ENCODE measurements around the gene UCP2.
A peak's percentile ranks its signal among the peaks of the same experiment; 100 is the strongest.

Gene UCP2

GRCh38 chr11:74018331-74019005, 35.8 kb upstream of the UCP2 start:
- no peaks in the 10 kb centered on the region for H3K9me3 ChIP-seq (ENCODE audit: control insufficient read depth, low read length)
- peak; percentile 71 for DNase-seq (ENCODE audit: low read depth)
- peak overlapping the region; percentile 80 for H3K9ac ChIP-seq (ENCODE audit: low read length)
- peaks cover 28% of the 10 kb centered on the region for H3K4me1 ChIP-seq (ENCODE audit: control insufficient read depth, insufficient read depth, low read length)
- H3K27me3 ChIP-seq (replicated peaks; ENCODE audit: control insufficient read depth, insufficient read depth, low read length) = no peaks in the 10 kb centered on the region
- peak overlapping the region; percentile 60 for H3K4me3 ChIP-seq (ENCODE audit: low read length)
- peaks cover 5% of the 10 kb centered on the region for H3K36me3 ChIP-seq (ENCODE audit: control insufficient read depth, insufficient read depth, low read length, severe bottlenecking)

- Histone ChIP-seq H3K4me1 (ENCODE audit: control insufficient read depth, insufficient read depth, low read length) (peaks cover 28% of the 10 kb centered on the region), H3K4me3 (ENCODE audit: low read length) (peak overlapping the region; percentile 60), H3K9me3 (ENCODE audit: control insufficient read depth, low read length) (no peaks in the 10 kb centered on the region), H3K36me3 (ENCODE audit: control insufficient read depth, insufficient read depth, low read length, severe bottlenecking) (peaks cover 5% of the 10 kb centered on the region), H3K9ac (ENCODE audit: low read length) (peak overlapping the region; percentile 80), H3K27me3 (replicated peaks; ENCODE audit: control insufficient read depth, insufficient read depth, low read length) (no peaks in the 10 kb centered on the region)
- DNase-seq (ENCODE audit: low read depth) = no peak
These were observed 35.0 kb upstream of the UCP2 start for GRCh38 chr11:74017631-74018030.

GRCh38 chr11:74015919-74016684, 33.5 kb upstream of the UCP2 start:
- Histone ChIP-seq H3K4me3 (ENCODE audit: low read length) (no peak overlapping the region), H3K9ac (ENCODE audit: low read length) (no peak overlapping the region), H3K36me3 (ENCODE audit: control insufficient read depth, insufficient read depth, low read length, severe bottlenecking) (peaks cover 5% of the 10 kb centered on the region), H3K27me3 (replicated peaks; ENCODE audit: control insufficient read depth, insufficient read depth, low read length) (no peaks in the 10 kb centered on the region), H3K4me1 (ENCODE audit: control insufficient read depth, insufficient read depth, low read length) (peaks cover 38% of the 10 kb centered on the region), H3K9me3 (ENCODE audit: control insufficient read depth, low read length) (no peaks in the 10 kb centered on the region)
- no peak for DNase-seq (ENCODE audit: low read depth)

GRCh38 chr11:74014880-74015279, 32.2 kb upstream of the UCP2 start:
- Histone ChIP-seq H3K36me3 (ENCODE audit: control insufficient read depth, insufficient read depth, low read length, severe bottlenecking) (peaks cover 5% of the 10 kb centered on the region), H3K4me3 (ENCODE audit: low read length) (no peak overlapping the region), H3K9me3 (ENCODE audit: control insufficient read depth, low read length) (no peaks in the 10 kb centered on the region), H3K9ac (ENCODE audit: low read length) (no peak overlapping the region), H3K4me1 (ENCODE audit: control insufficient read depth, insufficient read depth, low read length) (peaks cover 33% of the 10 kb centered on the region), H3K27me3 (replicated peaks; ENCODE audit: control insufficient read depth, insufficient read depth, low read length) (no peaks in the 10 kb centered on the region)
- DNase-seq (ENCODE audit: low read depth) = no peak

GRCh38 chr11:74013141-74013540, 30.5 kb upstream of the UCP2 start:
- Histone ChIP-seq H3K36me3 (ENCODE audit: control insufficient read depth, insufficient read depth, low read length, severe bottlenecking) (peaks cover 5% of the 10 kb centered on the region), H3K9me3 (ENCODE audit: control insufficient read depth, low read length) (no peaks in the 10 kb centered on the region), H3K9ac (ENCODE audit: low read length) (no peak overlapping the region), H3K4me3 (ENCODE audit: low read length) (no peak overlapping the region), H3K4me1 (ENCODE audit: control insufficient read depth, insufficient read depth, low read length) (peaks cover 20% of the 10 kb centered on the region), H3K27me3 (replicated peaks; ENCODE audit: control insufficient read depth, insufficient read depth, low read length) (no peaks in the 10 kb centered on the region)
- no peak for DNase-seq (ENCODE audit: low read depth)

GRCh38 chr11:74012074-74012809, 29.6 kb upstream of the UCP2 start:
- Histone ChIP-seq H3K36me3 (ENCODE audit: control insufficient read depth, insufficient read depth, low read length, severe bottlenecking) (peaks cover 5% of the 10 kb centered on the region), H3K4me3 (ENCODE audit: low read length) (no peak overlapping the region), H3K27me3 (replicated peaks; ENCODE audit: control insufficient read depth, insufficient read depth, low read length) (no peaks in the 10 kb centered on the region), H3K9ac (ENCODE audit: low read length) (no peak overlapping the region), H3K4me1 (ENCODE audit: control insufficient read depth, insufficient read depth, low read length) (peaks cover 15% of the 10 kb centered on the region), H3K9me3 (ENCODE audit: control insufficient read depth, low read length) (no peaks in the 10 kb centered on the region)
- no peak for DNase-seq (ENCODE audit: low read depth)

GRCh38 chr11:74011360-74012073, 28.9 kb upstream of the UCP2 start:
- Histone ChIP-seq H3K27me3 (replicated peaks; ENCODE audit: control insufficient read depth, insufficient read depth, low read length) (no peaks in the 10 kb centered on the region), H3K36me3 (ENCODE audit: control insufficient read depth, insufficient read depth, low read length, severe bottlenecking) (peaks cover 1% of the 10 kb centered on the region), H3K4me1 (ENCODE audit: control insufficient read depth, insufficient read depth, low read length) (peaks cover 15% of the 10 kb centered on the region), H3K9me3 (ENCODE audit: control insufficient read depth, low read length) (no peaks in the 10 kb centered on the region), H3K4me3 (ENCODE audit: low read length) (no peak overlapping the region), H3K9ac (ENCODE audit: low read length) (no peak overlapping the region)
- DNase-seq (ENCODE audit: low read depth) = peak; percentile 34

- no peak for DNase-seq (ENCODE audit: low read depth)
- Histone ChIP-seq H3K4me3 (ENCODE audit: low read length) (no peak overlapping the region), H3K9me3 (ENCODE audit: control insufficient read depth, low read length) (no peaks in the 10 kb centered on the region), H3K9ac (ENCODE audit: low read length) (no peak overlapping the region), H3K36me3 (ENCODE audit: control insufficient read depth, insufficient read depth, low read length, severe bottlenecking) (no peaks in the 10 kb centered on the region), H3K4me1 (ENCODE audit: control insufficient read depth, insufficient read depth, low read length) (peaks cover 15% of the 10 kb centered on the region), H3K27me3 (replicated peaks; ENCODE audit: control insufficient read depth, insufficient read depth, low read length) (no peaks in the 10 kb centered on the region)
These were observed 28.0 kb upstream of the UCP2 start for GRCh38 chr11:74010306-74011300.

- H3K9ac ChIP-seq (ENCODE audit: low read length) = no peak overlapping the region
- no peaks in the 10 kb centered on the region for H3K27me3 ChIP-seq (replicated peaks; ENCODE audit: control insufficient read depth, insufficient read depth, low read length)
- no peak overlapping the region for H3K4me3 ChIP-seq (ENCODE audit: low read length)
- peaks cover 20% of the 10 kb centered on the region for H3K4me1 ChIP-seq (ENCODE audit: control insufficient read depth, insufficient read depth, low read length)
- no peaks in the 10 kb centered on the region for H3K9me3 ChIP-seq (ENCODE audit: control insufficient read depth, low read length)
- no peaks in the 10 kb centered on the region for H3K36me3 ChIP-seq (ENCODE audit: control insufficient read depth, insufficient read depth, low read length, severe bottlenecking)
- DNase-seq (ENCODE audit: low read depth) = no peak
These were observed 27.1 kb upstream of the UCP2 start for GRCh38 chr11:74009675-74010305.

- H3K9me3 ChIP-seq (ENCODE audit: control insufficient read depth, low read length) = no peaks in the 10 kb centered on the region
- peaks cover 26% of the 10 kb centered on the region for H3K4me1 ChIP-seq (ENCODE audit: control insufficient read depth, insufficient read depth, low read length)
- H3K9ac ChIP-seq (ENCODE audit: low read length) = no peak overlapping the region
- DNase-seq (ENCODE audit: low read depth) = no peak
- no peaks in the 10 kb centered on the region for H3K27me3 ChIP-seq (replicated peaks; ENCODE audit: control insufficient read depth, insufficient read depth, low read length)
- no peaks in the 10 kb centered on the region for H3K36me3 ChIP-seq (ENCODE audit: control insufficient read depth, insufficient read depth, low read length, severe bottlenecking)
- H3K4me3 ChIP-seq (ENCODE audit: low read length) = no peak overlapping the region
These were observed 26.5 kb upstream of the UCP2 start for GRCh38 chr11:74009230-74009547.

Measured in adipocyte (in vitro differentiated cells).